Measurements from ENCODE around the gene FAM9A.

Gene FAM9A

GRCh38 chrX:8801041-8801599 lies at the start of gene FAM9A:
FAM9A (minus strand) TSS chrX:8801383; CDS start chrX:8800171, 1,212 bp downstream.
- no peak for DNase-seq

GRCh38 chrX:8850478-8850877 lies 49.3 kb upstream of the FAM9A start:
- no peak for DNase-seq

DNA sequence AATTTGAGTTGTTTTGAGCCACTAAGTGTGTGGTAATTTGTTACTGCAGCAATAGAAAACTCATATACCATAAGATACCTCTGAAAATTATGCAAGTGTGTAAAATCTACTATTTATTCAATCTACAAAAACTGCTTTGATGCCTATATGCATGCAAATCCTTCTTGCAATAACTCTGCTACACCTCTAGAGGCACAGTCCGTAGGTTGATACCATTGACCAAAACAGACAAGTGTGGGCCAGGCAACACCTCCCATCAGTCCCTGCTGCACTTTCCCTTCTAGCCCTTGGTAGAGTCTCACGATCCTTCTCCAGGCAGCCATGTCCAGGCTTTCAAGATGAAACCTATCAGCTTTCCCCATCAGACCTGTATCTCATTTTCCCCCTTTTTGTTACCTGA lies 48.8 kb upstream of the FAM9A start:
- DNase-seq: no peak

DNA sequence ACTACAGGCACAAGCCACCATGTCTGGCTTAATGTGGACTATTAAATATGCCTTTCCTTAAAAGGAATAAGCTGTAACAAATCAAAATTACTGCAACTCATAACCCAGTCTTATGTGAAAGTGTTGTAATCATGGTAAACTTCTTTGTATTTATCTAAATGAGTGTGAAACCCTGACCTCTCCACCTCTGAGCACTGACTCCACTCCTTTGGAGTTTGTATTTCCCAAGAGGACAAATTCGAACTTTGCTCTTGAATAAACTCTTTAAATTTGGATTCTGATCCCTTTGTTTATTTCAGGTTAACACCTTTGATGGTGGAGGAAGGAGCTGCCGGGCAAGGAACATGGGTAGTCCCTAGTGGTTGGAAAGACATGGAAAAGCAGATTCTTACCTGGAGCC lies 48.3 kb upstream of the FAM9A start:
- no peak for DNase-seq

GRCh38 chrX:8848911-8849310 lies 47.7 kb upstream of the FAM9A start:
- no peak for DNase-seq

- no peak for DNase-seq
These were observed 47.3 kb upstream of the FAM9A start for GRCh38 chrX:8848441-8848840.

GRCh38 chrX:8847360-8847759 lies 46.2 kb upstream of the FAM9A start:
- no peak for DNase-seq

GRCh38 chrX:8846266-8846665 lies 45.1 kb upstream of the FAM9A start:
- no peak for DNase-seq

- DNase-seq: no peak
These were observed 44.3 kb upstream of the FAM9A start for GRCh38 chrX:8845469-8845868.

GRCh38 chrX:8845060-8845459 lies 43.9 kb upstream of the FAM9A start:
- no peak for DNase-seq

DNA sequence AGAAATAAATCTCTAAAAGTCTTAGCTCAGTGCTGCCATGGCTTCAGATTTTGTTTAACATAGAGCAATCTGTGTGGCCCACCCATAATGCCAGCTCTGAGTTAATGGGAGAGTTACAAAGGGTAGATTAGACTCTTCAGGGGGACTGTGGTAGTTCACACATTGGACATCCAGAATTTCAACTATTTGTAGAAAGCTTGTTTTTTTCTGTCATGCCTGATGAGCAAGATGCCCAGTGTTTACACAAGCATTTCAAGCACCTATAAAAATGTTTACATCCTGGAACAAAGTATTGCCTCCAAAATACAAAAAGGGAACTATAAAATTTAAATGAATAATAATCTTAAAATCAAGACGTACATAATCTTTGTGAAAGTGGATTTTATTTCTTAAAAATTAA lies 43.0 kb upstream of the FAM9A start:
- no peak for DNase-seq

GRCh38 chrX:8841911-8842310 lies 40.7 kb upstream of the FAM9A start:
- DNase-seq: no peak

- no peak for DNase-seq
These were observed 33.2 kb upstream of the FAM9A start for GRCh38 chrX:8834392-8834791.

DNA sequence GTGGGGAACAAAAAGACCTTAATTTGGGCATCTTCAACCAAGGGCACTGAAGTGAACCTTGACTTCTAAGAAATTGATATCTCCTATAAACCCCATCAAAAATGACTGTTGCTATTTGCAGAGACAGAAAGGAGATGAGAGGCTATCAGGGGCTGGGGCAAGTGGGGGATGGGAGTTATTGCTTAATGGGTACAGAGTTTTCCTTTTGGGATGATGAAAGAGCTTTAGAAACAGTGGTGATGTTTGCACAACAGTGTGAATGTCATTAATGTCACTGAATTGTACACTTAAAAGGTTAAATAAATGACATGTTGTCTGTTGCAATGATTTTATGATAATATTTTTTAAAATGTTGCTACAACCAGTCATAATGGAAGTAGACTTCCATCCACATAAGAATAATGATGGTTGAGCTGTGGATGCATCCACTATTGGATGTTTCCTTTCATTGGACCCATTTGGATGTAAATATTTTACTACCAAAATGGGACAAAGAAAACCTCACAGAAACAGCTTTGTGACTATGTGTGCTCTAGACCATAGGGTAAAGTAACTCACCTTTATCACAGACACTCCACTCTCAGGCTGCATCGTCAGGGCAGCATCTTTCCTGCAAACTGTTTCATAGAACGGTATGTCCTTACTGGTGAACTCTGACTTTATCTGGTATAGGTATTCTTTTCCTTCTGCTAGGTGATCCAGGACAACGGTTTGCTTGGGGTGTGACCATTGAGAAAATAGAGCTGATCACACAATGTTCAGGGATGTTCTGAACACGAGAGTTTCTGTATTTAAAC lies 31.6 kb upstream of the FAM9A start:
- no peak for DNase-seq

DNA sequence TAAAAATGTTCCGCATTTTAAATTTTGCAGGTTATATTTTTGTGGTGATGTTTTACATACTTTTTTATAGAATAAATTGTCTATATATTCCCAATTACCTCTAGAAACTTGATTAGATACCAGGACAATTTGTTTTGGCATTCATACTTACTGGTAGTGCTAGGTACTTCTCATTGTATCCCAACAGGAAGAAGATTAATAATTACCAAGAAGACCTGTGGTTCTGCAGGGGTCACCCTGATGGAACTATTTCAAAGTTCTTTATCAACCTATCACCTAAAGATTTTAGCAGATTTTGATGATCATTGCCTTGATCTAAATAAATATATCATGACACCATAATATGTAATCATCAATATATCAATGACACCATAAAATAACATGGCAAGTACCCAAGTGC lies 22.5 kb upstream of the FAM9A start:
- no peak for DNase-seq

GRCh38 chrX:8822002-8822401 lies 20.8 kb upstream of the FAM9A start:
- DNase-seq: no peak

GRCh38 chrX:8820910-8821527 lies 19.8 kb upstream of the FAM9A start:
- no peak for DNase-seq

DNA sequence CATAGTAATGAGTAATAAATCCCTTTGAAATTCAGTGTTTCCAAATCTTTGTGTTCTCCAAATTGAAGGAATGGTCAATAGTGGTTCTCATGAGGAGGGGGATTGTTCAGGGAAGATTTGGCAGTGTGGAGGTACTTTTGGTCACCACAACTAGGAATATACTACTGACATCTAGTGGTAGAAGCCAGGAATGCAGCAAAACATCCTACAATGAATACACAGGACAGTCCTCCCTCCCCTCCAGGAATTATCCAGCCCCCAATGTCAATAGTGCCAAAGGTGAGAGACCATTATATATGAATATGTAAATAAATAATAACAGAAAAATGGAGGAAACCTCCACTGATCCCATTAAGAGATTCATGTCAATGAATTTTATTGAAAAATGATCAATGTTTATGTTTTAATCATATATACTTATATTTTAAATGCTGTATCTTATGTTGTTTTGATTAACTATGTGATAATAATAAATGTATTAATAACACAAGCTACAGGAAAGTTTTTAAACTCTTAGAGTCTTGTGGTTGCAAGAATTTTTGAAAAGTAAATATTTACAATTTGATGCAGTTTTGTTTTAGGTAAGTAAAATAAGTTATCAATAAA lies 14.4 kb upstream of the FAM9A start:
- no peak for DNase-seq

DNA sequence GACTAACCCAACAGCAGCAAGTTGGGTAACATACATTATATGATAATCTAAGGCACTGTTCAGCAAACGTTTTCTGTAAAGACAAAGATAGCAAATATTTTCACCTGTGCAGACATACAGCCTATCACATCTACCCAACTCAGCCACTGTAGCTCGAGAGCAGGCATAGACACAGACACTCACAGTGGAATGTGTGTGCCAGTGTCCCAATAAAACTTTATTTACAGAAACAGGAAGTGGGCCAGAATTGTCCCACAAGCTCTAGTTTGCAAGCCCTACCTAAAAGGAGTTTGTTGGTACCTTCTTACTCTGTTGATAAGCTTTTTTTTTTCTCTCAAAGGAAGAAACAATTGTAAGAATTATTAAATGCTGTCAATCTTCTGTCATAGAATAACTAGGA lies 11.9 kb upstream of the FAM9A start:
- no peak for DNase-seq

- no peak for DNase-seq
These were observed 10.4 kb upstream of the FAM9A start for GRCh38 chrX:8811611-8812010.

DNA sequence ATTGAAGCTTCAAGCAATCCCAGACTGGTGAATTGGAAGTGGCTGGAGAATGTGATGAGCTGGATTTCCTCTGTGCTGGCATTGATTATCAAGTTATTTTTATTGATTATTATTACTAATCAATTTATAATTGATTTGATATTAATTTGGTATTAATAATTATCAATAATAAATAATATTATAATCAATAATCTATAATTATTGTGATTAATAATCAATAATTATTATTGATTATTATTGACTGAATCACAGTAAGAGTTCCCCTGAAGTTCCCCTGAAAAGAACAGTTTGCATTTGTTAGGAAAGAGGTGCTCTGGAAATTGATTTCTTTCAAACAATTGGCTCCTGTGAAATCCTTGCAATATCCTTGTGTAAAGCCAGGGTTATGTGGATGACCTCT lies 7.5 kb upstream of the FAM9A start:
- DNase-seq: no peak

DNA sequence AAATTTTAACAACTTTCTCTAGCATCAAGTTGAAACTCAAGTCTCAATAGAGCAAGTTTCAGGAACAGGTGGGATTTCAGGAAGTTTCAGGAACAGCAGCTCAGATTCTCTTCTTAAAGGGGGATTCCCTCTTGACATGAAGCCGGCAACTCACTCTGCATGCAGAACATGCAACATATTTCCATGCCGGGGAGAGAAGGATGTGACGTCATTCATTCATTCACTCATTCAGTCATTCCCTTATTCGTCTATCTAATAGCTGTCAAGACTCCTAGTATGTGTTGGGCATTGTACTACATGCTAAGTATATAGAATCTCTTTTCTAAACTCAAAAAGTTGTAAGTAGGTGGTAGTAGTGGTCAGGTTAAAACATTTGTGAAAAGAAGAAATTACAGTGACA lies 4.8 kb upstream of the FAM9A start:
- no peak for DNase-seq

- no peak for DNase-seq
These were observed 3.9 kb upstream of the FAM9A start for GRCh38 chrX:8805046-8805445.

DNA sequence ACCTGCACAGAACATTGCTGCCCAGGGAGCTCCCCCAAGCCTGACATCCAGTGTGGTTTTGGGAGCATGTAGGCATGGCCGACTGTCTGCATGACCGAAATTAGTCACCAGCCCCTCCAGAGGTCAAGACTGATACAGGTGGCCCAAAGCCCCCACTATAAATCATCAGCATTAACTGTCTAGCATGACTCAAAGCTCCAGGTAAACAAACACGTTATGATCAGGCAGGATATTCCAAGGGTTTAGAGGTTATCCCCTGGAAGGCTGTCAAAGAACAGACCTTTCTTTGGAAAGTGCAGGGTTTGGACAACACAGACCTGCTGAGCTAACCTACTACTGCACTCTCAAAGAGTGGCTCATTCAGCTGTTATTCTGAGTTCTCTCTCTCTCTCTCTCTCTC lies 2.1 kb upstream of the FAM9A start:
- DNase-seq: no peak
